H9 (cell line): ENCODE data around the gene C10orf71. TPM values are rescaled to one million over a fixed set of nuclear protein-coding genes. Genes with fewer than 3 reads are reported as not detected.

Experiments used
- DNase-seq: peaks from one replicate; pipeline ENCODE4 v3.0.0-alpha.2; 2017
- H2AFZ ChIP-seq: one replicate; pipeline ENCODE4 v1.6.1; 2013; ENCODE audit warnings: mild to moderate bottlenecking, low read length, control low read depth, moderate library complexity
- H2AK5ac ChIP-seq: 2 replicates; pipeline ENCODE4 v1.6.1; 2013; ENCODE audit warnings: low read length, control low read depth, mixed read lengths; ENCODE audit not compliant: insufficient read length
- H2BK120ac ChIP-seq: one replicate; pipeline ENCODE4 v1.6.1; 2013; ENCODE audit warnings: low read depth, mild to moderate bottlenecking, low read length, control low read depth, inconsistent platforms; ENCODE audit not compliant: poor library complexity, severe bottlenecking
- H2BK12ac ChIP-seq: 2 replicates; pipeline ENCODE4 v1.6.1; 2013; ENCODE audit warnings: low read length, control low read depth, mixed read lengths, low read depth; ENCODE audit not compliant: insufficient read length
- H2BK15ac ChIP-seq: 2 replicates; pipeline ENCODE4 v1.6.1; 2013; ENCODE audit warnings: low read depth, low read length, control low read depth
- H2BK20ac ChIP-seq: one replicate; pipeline ENCODE4 v1.6.1; 2013; ENCODE audit warnings: low read depth, mild to moderate bottlenecking, low read length, control low read depth, inconsistent platforms; ENCODE audit not compliant: poor library complexity, severe bottlenecking
- H2BK5ac ChIP-seq: 2 replicates; pipeline ENCODE4 v1.6.1; 2013; ENCODE audit warnings: low read length, control low read depth, mixed read lengths; ENCODE audit not compliant: insufficient read length
- H3K14ac ChIP-seq: 2 replicates; pipeline ENCODE4 v1.6.1; 2013; ENCODE audit warnings: low read length, control low read depth; ENCODE audit not compliant: insufficient read depth
- H3K18ac ChIP-seq: 2 replicates; pipeline ENCODE4 v1.6.1; 2013; ENCODE audit warnings: low read depth, mild to moderate bottlenecking, mixed read lengths, low read length, control low read depth; ENCODE audit not compliant: insufficient read length
- H3K23ac ChIP-seq: 2 replicates; pipeline ENCODE4 v1.6.1; 2013; ENCODE audit warnings: low read length, control low read depth, mixed read lengths, low read depth; ENCODE audit not compliant: insufficient read length
- H3K23me2 ChIP-seq: 2 replicates; pipeline ENCODE4 v1.6.1; 2013; ENCODE audit warnings: low read depth, mild to moderate bottlenecking, mixed read lengths, low read length, control low read depth; ENCODE audit not compliant: insufficient read length, poor library complexity, severe bottlenecking
- H3K27ac ChIP-seq: 2 replicates; pipeline ENCODE4 v1.5.1; 2013; ENCODE audit warnings: low read length, control low read depth, mixed read lengths, low read depth; ENCODE audit not compliant: insufficient read length
- H3K27me3 ChIP-seq: 2 replicates; pipeline ENCODE4 v1.6.1; 2013; ENCODE audit warnings: low read length, control low read depth, inconsistent platforms; ENCODE audit not compliant: insufficient read depth
- H3K4ac ChIP-seq: 2 replicates; pipeline ENCODE4 v1.6.1; 2013; ENCODE audit warnings: low read depth, mild to moderate bottlenecking, control low read depth, inconsistent platforms, low read length, moderate library complexity
- H3K4me1 ChIP-seq: 2 replicates; pipeline ENCODE4 v1.6.1; 2013; ENCODE audit warnings: low read length, control low read depth, inconsistent platforms; ENCODE audit not compliant: insufficient read depth
- H3K4me2 ChIP-seq: 2 replicates; pipeline ENCODE4 v1.6.1; 2013; ENCODE audit warnings: low read length, control low read depth, mixed read lengths; ENCODE audit not compliant: insufficient read length, insufficient read depth
- H3K56ac ChIP-seq: 2 replicates; pipeline ENCODE4 v1.6.1; 2013; ENCODE audit warnings: low read depth, mild to moderate bottlenecking, mixed read lengths, low read length, control low read depth; ENCODE audit not compliant: insufficient read length
- H3K79me1 ChIP-seq: 2 replicates; pipeline ENCODE4 v1.6.1; 2013; ENCODE audit warnings: low read depth, mild to moderate bottlenecking, moderate library complexity, low read length, control low read depth, inconsistent platforms; ENCODE audit not compliant: insufficient read depth, poor library complexity, severe bottlenecking
- H3K79me2 ChIP-seq: 2 replicates; pipeline ENCODE4 v1.6.1; 2013; ENCODE audit warnings: low read length, control low read depth, inconsistent platforms; ENCODE audit not compliant: insufficient read depth
- H3K9ac ChIP-seq: 2 replicates; pipeline ENCODE4 v1.6.1; 2013; ENCODE audit warnings: low read length, control low read depth, mixed read lengths; ENCODE audit not compliant: insufficient read length; ENCODE audit errors: extremely low read depth
- H3K9me3 ChIP-seq: one replicate; pipeline ENCODE4 v1.6.1; 2013; ENCODE audit warnings: low read depth, low read length, inconsistent platforms; ENCODE audit not compliant: control insufficient read depth
- H3T11ph ChIP-seq: one replicate; pipeline ENCODE4 v1.6.1; 2013; ENCODE audit warnings: mild to moderate bottlenecking, low read length, control low read depth, inconsistent platforms
- H4K20me1 ChIP-seq: one replicate; pipeline ENCODE4 v1.6.1; 2013; ENCODE audit not compliant: control insufficient read depth, insufficient read length, insufficient read depth
- H4K5ac ChIP-seq: 2 replicates; pipeline ENCODE4 v1.6.1; 2013; ENCODE audit warnings: low read depth, mild to moderate bottlenecking, mixed read lengths, low read length, control low read depth; ENCODE audit not compliant: insufficient read length
- H4K8ac ChIP-seq: replicated peaks from 2 replicates; pipeline ENCODE4 v1.6.1; 2013; ENCODE audit warnings: low read length, control low read depth, mixed read lengths, low read depth; ENCODE audit not compliant: insufficient read length
- H4K91ac ChIP-seq: 2 replicates; pipeline ENCODE4 v1.6.1; 2013; ENCODE audit warnings: low read depth, mild to moderate bottlenecking, moderate library complexity, mixed read lengths, low read length, control low read depth; ENCODE audit not compliant: insufficient read length
- H3K27ac Mint-ChIP-seq, 3 experiments: 2 replicates in 2 of 3; 3 replicates in 1 of 3; pipeline ENCODE4 v1.8.0; 2020 to 2021; ENCODE audit warnings: mixed read lengths in 3 of 3, mild to moderate bottlenecking in 1 of 3, moderate library complexity in 1 of 3
- H3K27me3 Mint-ChIP-seq: 2 replicates; pipeline ENCODE4 v1.8.0; 2021; ENCODE audit warnings: low read depth, mild to moderate bottlenecking, moderate library complexity, mixed read lengths
- H3K36me3 Mint-ChIP-seq, 3 experiments: 2 replicates in 2 of 3; 3 replicates in 1 of 3; pipeline ENCODE4 v1.8.0; 2020 to 2021; ENCODE audit warnings: low read depth in 3 of 3, mixed read lengths in 3 of 3; ENCODE audit not compliant: insufficient read depth in 1 of 3
- H3K4me1 Mint-ChIP-seq, 2 experiments: 2 replicates each; pipeline ENCODE4 v1.8.0; 2020; ENCODE audit warnings: mixed read lengths in 2 of 2
- H3K4me3 Mint-ChIP-seq, 2 experiments: 2 replicates in 1 of 2; 3 replicates in 1 of 2; pipeline ENCODE4 v1.8.0; 2020 to 2021; ENCODE audit warnings: mild to moderate bottlenecking in 2 of 2, mixed read lengths in 2 of 2, moderate library complexity in 1 of 2
- H3K9me3 Mint-ChIP-seq, 2 experiments: 2 replicates in 1 of 2; 3 replicates in 1 of 2; pipeline ENCODE4 v1.8.0; 2020; ENCODE audit warnings: mild to moderate bottlenecking in 2 of 2, mixed read lengths in 2 of 2, moderate library complexity in 1 of 2
- CTCF ChIP-seq: fragments of 200-600 bp; sonication (generic); conservative IDR thresholded peaks from 3 replicates; pipeline ENCODE4 v1.8.0; 2021; ENCODE audit warnings: antibody characterized with exemption, mild to moderate bottlenecking
- WGBS: extraction: QIAGEN DNeasy Blood & Tissue Kit; methylation state at CpG from one replicate; pipeline ENCODE4 v1.1.7; 2013; ENCODE audit warnings: missing lambda C conversion rate, low lambda C conversion rate, mixed read lengths; ENCODE audit not compliant: insufficient read length; ENCODE audit errors: extremely low coverage; 5-methylcytosine and 5-hydroxymethylcytosine counted together
- total RNA-seq: library from RNA; stranded (reverse); gene quantifications from 2 replicates; pipeline ENCODE4 v1.2.1, GENCODE V29; 2021

The C10orf71 gene
- total RNA-seq, 1 experiment from 2014 or later, result not detected

GRCh38 chr10:49322371-49323170, 23.6 kb downstream of the C10orf71 start:
- H3K4ac ChIP-seq, result no peak overlapping the region
- H3K23ac ChIP-seq, result no peak overlapping the region
- no peak overlapping the region for H4K8ac ChIP-seq
- H2BK12ac ChIP-seq, result no peak overlapping the region
- H2BK20ac ChIP-seq, result no peak overlapping the region
- no peaks in the 10 kb centered on the region for H3K36me3 Mint-ChIP-seq
- no peak overlapping the region for H3K14ac ChIP-seq
- H3K9ac ChIP-seq, result no peak overlapping the region
- H3K4me1 ChIP-seq, result no peaks in the 10 kb centered on the region
- no peak overlapping the region for H3K18ac ChIP-seq
- no peak overlapping the region for H2BK120ac ChIP-seq
- H3K79me1 ChIP-seq, result no peaks in the 10 kb centered on the region
- H3K4me1 Mint-ChIP-seq, result peaks cover 0 to 2% of the 10 kb centered on the region in 2 experiments; a peak in 1 of 4 replicates
- H3T11ph ChIP-seq, result no peak overlapping the region
- no peak overlapping the region for H2AFZ ChIP-seq
- TF ChIP-seq CTCF, result no peak
- no peak overlapping the region for H2AK5ac ChIP-seq
- no peak overlapping the region for H2BK15ac ChIP-seq
- H3K56ac ChIP-seq, result no peak overlapping the region
- H3K79me2 ChIP-seq, result no peaks in the 10 kb centered on the region
- H3K9me3 ChIP-seq, result no peaks in the 10 kb centered on the region
- H3K27me3 ChIP-seq, result no peaks in the 10 kb centered on the region
- DNase-seq, result no peak
- H3K9me3 Mint-ChIP-seq, result no peaks in the 10 kb centered on the region; a peak in 1 of 5 replicates
- no peaks in the 10 kb centered on the region for H4K20me1 ChIP-seq
- no peaks in the 10 kb centered on the region for H3K23me2 ChIP-seq
- no peak overlapping the region for H3K27ac ChIP-seq
- H4K5ac ChIP-seq, result no peak overlapping the region
- no peak overlapping the region for H4K91ac ChIP-seq
- WGBS, result no CpG with 5 or more reads among the region's 26 CpGs
- no peak overlapping the region; a peak in 1 of 7 replicates for H3K27ac Mint-ChIP-seq
- H3K4me3 Mint-ChIP-seq, result no peak overlapping the region
- no peak overlapping the region for H3K4me2 ChIP-seq
- H3K27me3 Mint-ChIP-seq, result peaks cover 4% of the 10 kb centered on the region
- H2BK5ac ChIP-seq, result no peak overlapping the region
